GOT3 (cell line): ENCODE results near the gene CIB2.

Experiments
- DNase-seq: peaks from one replicate; lab custom pipeline; 2025; ENCODE audit warnings: mixed read lengths; lab: John Stamatoyannopoulos, UW

The CIB2 gene

DNA sequence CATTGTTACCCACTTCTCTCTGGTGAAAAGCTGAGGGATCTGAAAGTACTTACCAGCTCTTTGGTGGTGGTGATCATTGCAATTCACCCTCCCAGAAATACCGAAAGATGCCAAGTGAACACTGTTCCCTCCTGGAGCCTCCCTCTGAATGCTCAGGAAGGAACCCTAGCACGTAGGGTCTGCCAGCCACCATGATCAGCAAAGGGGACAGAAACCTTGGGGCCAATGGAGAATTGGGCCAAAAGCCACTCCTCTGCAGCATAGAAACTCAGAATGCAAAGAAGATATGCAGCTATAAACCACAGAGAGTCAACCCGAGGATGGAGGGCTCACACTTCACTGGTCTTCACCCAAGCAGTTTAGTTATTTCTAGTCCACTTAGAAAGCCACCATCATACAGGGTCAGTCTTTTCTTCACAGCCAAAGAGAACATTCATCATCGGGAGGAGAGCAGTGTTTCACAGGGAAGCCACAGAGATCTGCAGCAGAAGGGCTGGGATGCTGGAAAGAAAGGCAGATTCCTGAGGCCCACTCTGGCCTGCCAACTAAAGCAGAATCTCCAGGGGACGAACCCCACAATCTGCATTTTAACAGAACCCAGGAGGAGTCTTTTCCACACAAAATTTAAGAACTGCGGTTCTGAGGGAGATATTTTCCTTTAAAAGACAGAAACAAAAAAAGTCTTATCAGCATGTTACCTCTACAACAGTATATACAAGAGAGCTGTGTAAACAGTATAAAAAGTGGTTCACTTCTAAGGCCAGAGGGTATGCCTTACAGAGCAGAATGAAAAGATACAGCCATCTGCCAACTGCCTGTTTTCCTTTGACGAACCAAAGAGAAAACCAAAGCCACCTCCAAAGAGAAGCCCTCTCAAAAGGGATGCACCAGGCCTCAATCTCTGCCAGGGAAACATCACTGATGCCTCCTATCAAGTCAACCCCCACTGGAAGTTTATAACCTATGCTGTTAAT lies 65.0 kb downstream of the CIB2 start:
- no peak for DNase-seq

DNA sequence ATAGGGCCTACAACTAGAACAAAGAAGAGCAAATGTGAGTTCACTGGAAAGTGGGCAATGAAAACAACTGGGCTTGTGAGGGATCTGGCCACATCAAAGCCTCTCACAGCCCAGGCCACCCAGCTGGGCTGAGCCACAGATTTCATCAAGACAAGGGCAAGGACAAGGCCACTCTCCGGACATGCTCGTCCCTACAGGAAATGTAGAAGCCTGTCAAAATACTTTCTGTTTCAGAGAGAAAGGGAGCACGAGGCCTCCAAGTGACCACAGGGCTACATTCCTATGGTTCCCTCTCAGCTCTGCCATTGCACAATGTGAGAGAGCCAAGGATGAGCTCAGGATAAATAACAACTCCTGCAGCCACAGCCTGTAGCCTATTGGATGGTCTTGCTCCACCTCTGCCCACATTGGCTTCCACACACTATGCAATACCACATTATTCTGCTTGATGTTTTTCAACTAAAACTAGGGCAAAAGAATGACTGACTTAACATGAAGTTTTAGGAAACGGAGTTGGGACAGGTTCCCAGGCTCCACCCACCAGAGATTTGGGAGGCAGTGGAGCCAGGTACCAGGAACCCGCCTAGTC lies 65.9 kb downstream of the CIB2 start:
- DNase-seq, result peak; percentile 28

DNA sequence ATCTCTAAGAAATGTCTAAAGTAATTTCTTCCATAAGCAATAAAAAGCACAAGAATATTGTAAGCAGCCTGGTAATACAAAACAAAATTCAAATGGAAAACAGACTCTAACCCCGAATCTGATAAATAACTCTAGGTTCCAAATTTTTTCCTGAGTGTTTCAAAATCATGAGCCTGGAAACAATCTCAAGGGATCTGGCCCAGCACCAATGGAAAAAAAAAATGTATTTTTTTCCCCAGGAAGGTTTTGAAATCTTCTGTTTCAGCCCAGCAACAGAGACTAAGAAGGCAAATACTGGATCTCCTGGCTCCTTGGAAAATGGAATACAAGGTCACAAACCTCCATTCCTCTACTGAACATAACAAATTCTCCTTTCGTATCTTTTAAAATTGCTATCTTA lies 66.7 kb downstream of the CIB2 start:
- DNase-seq, result no peak

DNA sequence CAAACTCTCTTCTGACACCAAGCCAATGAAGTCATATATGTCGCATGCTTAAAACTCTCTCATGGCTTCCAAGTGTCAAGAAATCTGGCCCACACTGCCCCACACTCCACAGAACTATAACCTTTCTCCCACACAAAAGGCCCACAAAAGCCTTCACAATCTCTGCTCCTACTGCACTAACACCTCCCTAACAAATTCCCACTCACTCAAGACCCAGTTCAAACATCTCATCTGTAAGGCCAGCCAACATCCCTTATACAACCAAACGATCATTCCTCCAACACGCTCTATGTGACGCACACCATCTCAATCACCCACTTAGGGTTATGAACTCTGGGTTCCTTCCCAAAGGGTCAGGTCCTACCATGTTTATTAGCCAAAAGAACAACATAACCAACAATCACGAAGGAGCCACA lies 67.3 kb downstream of the CIB2 start:
- DNase-seq, result no peak

DNA sequence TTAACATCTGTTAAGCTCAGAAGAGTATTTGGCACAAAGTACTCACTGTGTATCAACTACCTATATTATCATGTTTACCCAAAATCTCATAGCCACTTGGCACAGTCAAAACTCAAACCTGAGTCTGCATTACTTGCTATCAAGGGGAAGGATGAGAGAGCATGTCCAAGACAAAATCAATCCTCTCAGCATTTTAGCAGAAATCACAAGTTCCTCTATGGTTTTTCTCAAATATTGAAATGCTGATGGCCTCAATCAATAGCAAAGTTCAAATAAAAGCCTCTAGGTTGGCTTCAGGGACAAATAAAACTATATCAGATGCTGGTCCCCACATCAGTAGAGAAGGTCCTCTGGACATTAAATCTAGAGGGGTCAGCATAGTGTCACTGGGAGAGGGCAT lies 68.0 kb downstream of the CIB2 start:
- DNase-seq, result no peak

DNA sequence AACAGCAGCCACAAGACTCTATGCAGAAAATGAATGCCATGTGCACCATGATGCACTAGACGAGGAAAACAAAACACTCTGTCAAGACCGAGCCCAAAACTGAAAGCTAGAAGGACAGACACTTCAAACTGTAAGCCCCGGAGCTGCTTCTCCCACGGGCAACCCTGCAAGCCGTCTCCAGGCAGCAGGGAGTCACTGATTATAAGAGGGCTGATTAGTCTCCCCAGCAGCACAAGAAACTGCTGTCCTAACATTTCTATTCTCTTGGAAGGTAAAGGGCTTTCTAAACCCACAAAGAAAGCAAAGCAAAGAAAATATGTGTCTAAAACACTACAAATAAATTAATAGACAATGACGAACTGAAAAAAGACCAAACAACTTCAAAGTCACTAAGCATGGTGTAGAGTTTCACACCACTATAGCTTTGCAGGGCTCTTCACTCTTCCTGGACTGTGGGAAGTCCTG lies 69.2 kb downstream of the CIB2 start:
- no peak for DNase-seq

DNA sequence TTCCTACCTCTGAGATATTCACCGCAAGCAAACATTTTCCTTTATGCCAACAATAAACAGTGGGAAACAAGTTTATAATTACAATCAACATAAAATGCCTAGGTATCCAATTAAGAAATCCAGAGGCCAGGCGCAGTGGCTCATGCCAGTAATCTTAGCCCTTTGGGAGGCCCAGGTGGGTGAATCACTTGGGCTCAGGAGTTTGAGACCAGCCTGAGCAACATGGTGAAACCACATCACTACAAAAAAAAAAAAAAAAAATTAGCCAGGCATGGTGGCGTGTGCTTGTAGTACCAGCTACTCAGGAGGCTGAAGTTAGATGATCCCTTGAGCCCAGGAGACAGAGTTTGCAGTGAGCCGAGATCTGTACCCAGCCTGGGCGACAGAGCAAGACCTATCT lies 71.0 kb downstream of the CIB2 start:
- DNase-seq, result no peak

DNA sequence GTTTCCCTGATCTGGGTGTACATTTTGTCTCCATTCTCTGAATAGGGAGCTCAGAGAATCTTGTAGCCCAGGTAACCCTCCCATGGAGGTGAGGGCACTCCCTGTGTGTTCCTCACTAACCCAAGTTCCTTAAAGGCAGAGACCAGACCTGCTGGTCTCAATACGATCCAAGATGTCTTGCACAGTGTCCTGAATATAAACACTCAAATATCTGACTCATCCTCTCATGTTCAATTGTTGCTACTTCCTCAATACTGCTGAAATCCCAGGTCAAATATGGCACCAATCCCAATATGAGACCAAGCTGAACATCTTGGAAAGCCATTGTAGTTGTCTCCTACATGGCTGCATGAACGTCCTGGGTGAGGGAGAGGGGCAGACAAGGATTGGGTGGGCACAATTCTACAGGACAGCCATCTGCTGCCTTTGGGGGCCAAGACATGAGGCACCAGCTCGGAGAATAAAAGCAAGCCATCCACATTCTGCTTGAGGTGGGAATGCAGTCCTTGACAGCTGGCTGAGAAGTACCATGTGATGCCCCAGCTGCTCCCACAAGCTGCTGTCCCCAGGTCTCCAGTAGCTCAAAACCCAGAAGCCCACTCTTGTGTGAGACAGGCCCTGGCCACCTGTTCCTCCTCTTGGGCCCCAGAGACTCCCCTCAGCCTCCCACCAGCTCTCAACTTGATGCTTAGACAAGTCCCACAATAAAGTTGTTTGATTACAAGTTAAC lies 72.0 kb downstream of the CIB2 start:
- no peak for DNase-seq

DNA sequence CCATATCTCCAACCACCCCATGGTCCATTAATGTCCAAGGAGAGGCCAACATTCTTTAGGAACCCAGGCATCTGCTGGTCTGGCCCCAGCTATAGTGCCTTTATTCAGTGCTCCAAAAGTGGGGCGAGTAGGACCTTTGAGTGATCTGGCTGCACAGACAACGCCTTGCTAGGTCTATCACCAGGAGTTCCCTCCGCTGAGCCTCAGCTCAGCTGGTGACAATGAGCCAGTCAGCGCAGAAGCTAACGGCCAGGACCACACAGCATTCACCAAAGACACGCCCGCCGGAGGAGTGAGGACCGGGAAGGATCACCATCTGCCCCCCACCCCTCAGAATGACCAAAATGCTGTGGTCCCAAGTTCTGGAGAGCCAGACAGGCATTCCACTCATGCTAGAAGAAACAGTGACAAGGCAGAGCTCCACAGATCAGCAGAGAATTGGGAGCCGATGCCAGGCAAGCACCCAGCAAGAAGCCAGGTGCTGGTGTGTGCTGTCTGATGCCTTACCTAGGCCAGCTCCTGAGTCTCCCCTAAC lies 72.8 kb downstream of the CIB2 start:
- DNase-seq, result no peak

DNA sequence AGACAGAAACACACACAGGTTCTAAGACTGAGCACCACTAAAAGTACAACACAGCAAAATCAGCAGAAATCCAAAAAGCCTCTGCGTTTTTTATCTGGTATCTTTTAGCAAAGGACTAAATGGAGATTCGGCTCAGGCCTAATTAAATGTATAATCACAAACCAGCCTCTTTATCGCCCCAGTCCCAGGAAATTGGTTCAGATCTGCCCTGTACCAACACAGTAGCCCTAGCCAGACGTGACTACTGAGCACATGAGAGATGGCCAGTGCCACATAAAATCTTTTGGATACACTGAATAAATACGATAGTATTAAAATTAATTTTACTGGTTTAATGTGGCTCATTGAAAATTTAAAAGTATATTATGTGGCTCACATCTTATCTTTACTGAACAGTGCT lies 73.4 kb downstream of the CIB2 start:
- no peak for DNase-seq

DNA sequence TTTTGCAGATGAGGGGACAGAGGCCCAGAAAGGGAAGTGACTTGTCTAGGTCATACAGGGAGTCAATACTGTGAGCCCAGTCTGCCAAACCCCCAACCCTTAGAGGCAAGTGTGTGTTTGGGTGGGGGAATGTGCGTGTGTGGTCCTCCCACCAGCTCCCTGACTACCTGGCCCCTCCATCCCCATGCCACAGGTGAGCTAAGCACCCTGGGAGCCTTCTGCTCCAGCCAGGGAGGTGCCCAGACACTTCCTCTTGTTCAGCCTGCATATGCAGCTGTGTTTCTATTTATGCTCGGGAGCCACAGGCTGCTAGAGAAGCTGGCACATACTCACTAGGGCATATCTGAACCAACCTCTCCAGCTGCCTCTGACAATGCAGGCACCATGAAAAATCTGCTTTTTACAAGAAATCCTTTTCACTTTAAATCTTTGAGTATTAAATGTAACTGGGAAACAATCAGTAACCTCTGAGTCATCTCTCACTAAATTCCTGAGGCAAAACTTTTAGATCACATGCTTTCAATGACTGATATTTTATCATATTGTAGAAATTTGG lies 74.5 kb downstream of the CIB2 start:
- no peak for DNase-seq

DNA sequence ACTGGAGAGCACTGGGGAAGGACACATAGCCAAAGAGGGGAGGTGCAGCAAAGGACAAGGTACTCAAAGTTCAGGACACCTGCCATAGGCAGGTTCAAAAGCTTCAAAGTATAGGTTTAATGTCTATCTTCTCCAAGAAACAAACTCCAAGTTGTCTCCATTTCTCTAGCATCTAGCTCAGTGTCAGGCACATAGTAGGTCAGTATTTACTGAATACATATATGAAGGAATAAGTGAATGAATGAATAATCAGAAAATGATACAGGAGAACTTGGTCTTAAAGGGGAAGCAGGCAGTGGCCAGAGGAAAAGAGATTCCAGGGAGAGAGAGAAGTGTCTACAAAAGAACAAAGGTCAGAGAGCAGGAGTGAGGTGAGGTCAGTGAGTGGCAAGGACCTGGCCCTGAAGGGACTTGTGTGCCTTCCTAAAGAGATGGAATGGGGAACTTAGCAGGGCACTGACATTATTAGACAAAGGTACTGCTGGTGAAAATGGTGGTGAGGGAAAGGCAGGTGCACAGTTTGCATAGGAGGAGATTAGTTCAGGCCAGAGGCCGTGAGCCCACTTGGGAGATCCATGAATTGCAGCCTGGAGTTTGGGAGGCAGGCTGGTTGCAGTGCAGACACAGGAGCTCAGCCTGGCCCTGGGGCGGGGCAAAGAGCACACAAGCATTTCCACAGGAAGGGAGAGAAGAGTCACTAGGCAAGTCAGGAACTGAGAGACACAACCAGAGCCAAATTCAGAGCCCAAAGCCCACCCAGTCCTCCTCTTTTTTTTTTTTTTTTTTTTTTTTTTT lies 75.1 kb downstream of the CIB2 start:
- no peak for DNase-seq

DNA sequence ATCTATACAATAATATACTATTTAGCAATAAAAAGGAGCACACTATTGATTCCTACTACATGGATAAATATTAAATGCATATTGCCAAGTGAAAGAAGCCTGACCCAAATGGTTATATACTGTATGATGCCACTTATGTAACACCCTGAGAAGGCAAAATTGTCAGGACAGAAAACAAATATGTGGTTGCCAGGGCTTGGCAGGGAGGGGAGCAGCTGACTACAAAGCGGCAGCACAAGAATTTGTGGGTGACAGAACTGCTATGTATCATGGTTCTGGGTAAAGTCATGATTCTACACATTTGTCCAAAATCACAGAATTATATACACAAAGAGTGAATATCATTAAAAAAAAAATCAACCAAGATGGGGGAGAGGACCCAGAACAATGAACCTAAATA lies 76.3 kb downstream of the CIB2 start:
- DNase-seq, result no peak
